ENCODE results near the gene NR1H4.

NR1H4 gene

DNA sequence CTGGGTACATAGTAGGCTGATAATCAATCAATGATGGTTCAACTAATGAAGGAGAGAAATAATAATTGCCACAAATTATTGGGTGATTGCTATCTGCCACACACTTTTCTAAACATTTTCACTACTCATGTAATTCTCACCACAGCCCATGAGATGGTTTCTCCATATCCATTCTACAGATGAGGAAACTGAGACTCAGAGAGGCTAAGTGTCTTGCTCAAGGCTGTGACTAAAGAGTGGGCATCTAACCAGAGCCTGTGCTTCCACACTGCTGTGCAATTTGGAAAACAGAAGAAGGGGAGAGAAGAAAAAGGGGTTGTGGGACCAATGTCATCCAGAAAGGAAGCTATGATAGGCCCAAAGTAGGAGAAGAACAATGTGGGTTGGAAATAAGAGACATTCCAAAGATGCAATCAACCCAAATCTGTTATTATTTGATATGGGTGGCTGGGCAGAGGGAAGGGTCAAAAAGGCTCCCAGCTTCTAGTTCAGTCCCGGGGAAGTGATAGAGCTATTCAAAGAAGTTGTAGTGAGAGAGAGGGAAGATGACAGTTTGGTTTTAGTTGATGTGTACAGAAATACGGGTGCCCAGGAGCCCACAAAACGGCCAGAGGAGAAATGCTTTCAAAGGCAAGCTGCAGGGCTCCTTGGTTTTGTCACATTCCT is 483 bp upstream of the NR1H4 start:
- Histone ChIP-seq H3K4me3 (ENCODE audit: low read depth, low read length) (no peak overlapping the region), H3K9me3 (ENCODE audit: control insufficient read depth, insufficient read depth, low read length) (no peaks in the 10 kb centered on the region), H3K27me3 (ENCODE audit: control insufficient read depth, insufficient read depth, low read length) (no peaks in the 10 kb centered on the region), H3K4me1 (ENCODE audit: control insufficient read depth, insufficient read depth, low read length) (peaks cover 2% of the 10 kb centered on the region), H3K36me3 (ENCODE audit: control insufficient read depth, insufficient read depth, low read length) (no peaks in the 10 kb centered on the region), H3K9ac (ENCODE audit: low read depth, low read length) (no peak overlapping the region)

- H3K9ac ChIP-seq (ENCODE audit: low read depth, low read length) = no peak overlapping the region
- peaks cover 2% of the 10 kb centered on the region for H3K4me1 ChIP-seq (ENCODE audit: control insufficient read depth, insufficient read depth, low read length)
- no peaks in the 10 kb centered on the region for H3K27me3 ChIP-seq (ENCODE audit: control insufficient read depth, insufficient read depth, low read length)
- H3K36me3 ChIP-seq (ENCODE audit: control insufficient read depth, insufficient read depth, low read length) = no peaks in the 10 kb centered on the region
- H3K4me3 ChIP-seq (ENCODE audit: low read depth, low read length) = no peak overlapping the region
- H3K9me3 ChIP-seq (ENCODE audit: control insufficient read depth, insufficient read depth, low read length) = no peaks in the 10 kb centered on the region
Observed at GRCh38 chr12:100474617-100475016, 951 bp downstream of the NR1H4 start.

GRCh38 chr12:100476013-100476751 is 2.5 kb downstream of the NR1H4 start:
- H3K36me3 ChIP-seq (ENCODE audit: control insufficient read depth, insufficient read depth, low read length) = no peaks in the 10 kb centered on the region
- no peak overlapping the region for H3K4me3 ChIP-seq (ENCODE audit: low read depth, low read length)
- H3K27me3 ChIP-seq (ENCODE audit: control insufficient read depth, insufficient read depth, low read length) = no peaks in the 10 kb centered on the region
- H3K4me1 ChIP-seq (ENCODE audit: control insufficient read depth, insufficient read depth, low read length) = no peaks in the 10 kb centered on the region
- H3K9me3 ChIP-seq (ENCODE audit: control insufficient read depth, insufficient read depth, low read length) = no peaks in the 10 kb centered on the region
- no peak overlapping the region for H3K9ac ChIP-seq (ENCODE audit: low read depth, low read length)

GRCh38 chr12:100481021-100481420 is 7.4 kb downstream of the NR1H4 start:
- Histone ChIP-seq H3K4me3 (ENCODE audit: low read depth, low read length) (no peak overlapping the region), H3K36me3 (ENCODE audit: control insufficient read depth, insufficient read depth, low read length) (no peaks in the 10 kb centered on the region), H3K9me3 (ENCODE audit: control insufficient read depth, insufficient read depth, low read length) (no peaks in the 10 kb centered on the region), H3K9ac (ENCODE audit: low read depth, low read length) (no peak overlapping the region), H3K27me3 (ENCODE audit: control insufficient read depth, insufficient read depth, low read length) (no peaks in the 10 kb centered on the region), H3K4me1 (ENCODE audit: control insufficient read depth, insufficient read depth, low read length) (peaks cover 2% of the 10 kb centered on the region)

DNA sequence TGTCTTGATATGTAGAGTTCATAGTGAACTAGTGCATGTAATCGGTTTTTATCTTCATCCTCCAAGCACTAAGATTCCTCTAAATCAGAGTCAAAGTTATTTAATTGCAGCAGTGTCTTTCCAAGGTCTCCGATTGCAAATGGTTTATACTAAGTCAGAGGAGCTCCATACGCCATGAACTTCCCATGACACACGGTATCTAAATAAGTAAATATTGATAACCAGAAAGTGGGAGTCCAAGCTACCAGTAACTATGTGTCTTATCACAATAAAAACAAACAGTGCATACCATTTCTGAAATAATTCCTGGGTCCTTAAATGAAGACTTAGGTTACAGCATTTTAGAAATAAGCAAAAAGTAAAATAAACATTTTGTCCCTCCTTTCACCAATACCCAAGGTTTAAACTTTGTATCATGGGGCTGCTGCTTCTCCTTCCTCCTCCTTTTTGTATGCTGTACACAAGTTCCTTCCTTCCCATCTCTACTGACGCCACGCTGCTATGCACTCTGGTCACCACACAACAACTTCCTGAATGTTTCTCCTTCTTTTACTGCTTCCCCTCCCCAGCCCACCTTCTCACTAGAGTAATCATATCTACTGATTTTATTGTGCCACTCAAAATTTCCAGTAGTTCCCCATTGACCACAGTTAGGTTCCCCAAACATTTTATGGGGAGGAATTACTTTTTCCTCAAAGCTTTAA is 10.7 kb downstream of the NR1H4 start:
- H3K27me3 ChIP-seq (ENCODE audit: control insufficient read depth, insufficient read depth, low read length) = no peaks in the 10 kb centered on the region
- no peak overlapping the region for H3K4me3 ChIP-seq (ENCODE audit: low read depth, low read length)
- H3K9me3 ChIP-seq (ENCODE audit: control insufficient read depth, insufficient read depth, low read length) = no peaks in the 10 kb centered on the region
- no peak overlapping the region for H3K9ac ChIP-seq (ENCODE audit: low read depth, low read length)
- H3K4me1 ChIP-seq (ENCODE audit: control insufficient read depth, insufficient read depth, low read length) = peaks cover 2% of the 10 kb centered on the region
- H3K36me3 ChIP-seq (ENCODE audit: control insufficient read depth, insufficient read depth, low read length) = no peaks in the 10 kb centered on the region

DNA sequence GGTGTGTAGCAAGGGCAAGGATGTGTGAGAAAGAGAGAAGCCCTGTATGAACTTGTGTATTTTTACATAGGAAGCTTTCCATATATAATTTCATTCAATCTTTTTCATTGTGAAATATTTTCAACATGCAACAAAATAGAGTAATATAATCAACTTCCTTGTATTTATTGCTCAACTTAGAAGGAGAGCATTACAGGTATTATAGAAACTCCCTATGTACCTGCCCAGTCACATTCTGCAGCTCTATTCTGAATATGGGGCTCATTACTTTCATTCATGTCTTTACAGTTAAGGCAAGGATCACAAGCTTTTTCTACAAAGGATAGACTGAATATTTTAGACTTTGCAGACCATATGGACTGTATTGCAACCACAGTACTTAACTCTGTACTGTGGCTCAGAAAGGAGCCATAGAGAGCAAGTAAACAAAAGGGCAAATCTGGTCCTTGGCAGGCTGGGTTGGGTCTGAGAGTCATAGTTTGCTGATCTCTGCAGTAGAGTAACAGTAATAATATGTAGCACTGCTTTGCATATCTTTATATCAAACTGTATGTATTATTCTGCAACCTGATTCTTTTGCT is 11.3 kb downstream of the NR1H4 start:
- H3K27me3 ChIP-seq (ENCODE audit: control insufficient read depth, insufficient read depth, low read length) = no peaks in the 10 kb centered on the region
- no peak overlapping the region for H3K9ac ChIP-seq (ENCODE audit: low read depth, low read length)
- no peaks in the 10 kb centered on the region for H3K36me3 ChIP-seq (ENCODE audit: control insufficient read depth, insufficient read depth, low read length)
- no peaks in the 10 kb centered on the region for H3K9me3 ChIP-seq (ENCODE audit: control insufficient read depth, insufficient read depth, low read length)
- H3K4me3 ChIP-seq (ENCODE audit: low read depth, low read length) = no peak overlapping the region
- H3K4me1 ChIP-seq (ENCODE audit: control insufficient read depth, insufficient read depth, low read length) = peaks cover 2% of the 10 kb centered on the region

DNA sequence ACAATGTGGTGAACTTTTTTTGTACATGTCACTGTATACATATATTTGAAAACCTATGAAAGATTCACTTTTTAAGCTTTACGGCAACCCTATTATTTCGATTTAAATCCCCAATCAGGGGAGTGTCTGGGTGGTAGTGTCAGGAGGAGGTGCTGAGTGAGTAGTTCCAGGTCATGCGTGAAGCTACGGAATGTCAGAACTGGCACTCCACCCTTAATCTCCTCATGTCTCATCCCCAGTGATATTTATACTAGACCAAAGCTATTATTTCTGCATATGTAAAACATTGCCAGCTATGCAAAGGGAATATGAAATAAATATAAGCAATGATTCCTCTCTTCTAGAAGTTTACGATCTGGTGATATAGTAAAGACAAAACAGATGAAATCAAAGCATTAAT is 12.3 kb downstream of the NR1H4 start:
- H3K4me1 ChIP-seq (ENCODE audit: control insufficient read depth, insufficient read depth, low read length) = peaks cover 2% of the 10 kb centered on the region
- no peak overlapping the region for H3K4me3 ChIP-seq (ENCODE audit: low read depth, low read length)
- no peak overlapping the region for H3K9ac ChIP-seq (ENCODE audit: low read depth, low read length)
- no peaks in the 10 kb centered on the region for H3K9me3 ChIP-seq (ENCODE audit: control insufficient read depth, insufficient read depth, low read length)
- no peaks in the 10 kb centered on the region for H3K36me3 ChIP-seq (ENCODE audit: control insufficient read depth, insufficient read depth, low read length)
- H3K27me3 ChIP-seq (ENCODE audit: control insufficient read depth, insufficient read depth, low read length) = no peaks in the 10 kb centered on the region

GRCh38 chr12:100489251-100489820 is 15.7 kb downstream of the NR1H4 start:
- Histone ChIP-seq H3K9ac (ENCODE audit: low read depth, low read length) (no peak overlapping the region), H3K36me3 (ENCODE audit: control insufficient read depth, insufficient read depth, low read length) (no peaks in the 10 kb centered on the region), H3K9me3 (ENCODE audit: control insufficient read depth, insufficient read depth, low read length) (no peaks in the 10 kb centered on the region), H3K4me1 (ENCODE audit: control insufficient read depth, insufficient read depth, low read length) (no peaks in the 10 kb centered on the region), H3K4me3 (ENCODE audit: low read depth, low read length) (no peak overlapping the region), H3K27me3 (ENCODE audit: control insufficient read depth, insufficient read depth, low read length) (no peaks in the 10 kb centered on the region)

DNA sequence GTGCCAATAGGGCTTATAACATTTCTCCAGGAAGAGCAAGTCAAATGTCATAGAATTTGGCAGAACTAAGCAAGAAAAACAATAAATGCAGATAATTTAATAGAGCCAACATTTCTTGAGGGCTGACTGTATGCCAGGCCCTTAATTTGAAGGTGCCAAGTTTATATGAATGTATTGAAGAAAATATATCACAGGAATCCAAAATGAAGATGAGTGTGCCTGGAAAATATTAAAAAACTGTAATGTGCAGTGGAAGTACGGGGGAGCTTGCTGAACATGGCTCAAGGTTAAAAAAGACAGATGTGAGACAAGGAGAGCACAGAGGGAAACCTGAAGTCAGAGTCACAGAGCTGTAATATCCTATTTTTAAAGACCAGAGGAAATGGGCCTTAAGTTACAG is 16.4 kb downstream of the NR1H4 start:
- Histone ChIP-seq H3K9ac (ENCODE audit: low read depth, low read length) (no peak overlapping the region), H3K4me3 (ENCODE audit: low read depth, low read length) (no peak overlapping the region), H3K27me3 (ENCODE audit: control insufficient read depth, insufficient read depth, low read length) (no peaks in the 10 kb centered on the region), H3K9me3 (ENCODE audit: control insufficient read depth, insufficient read depth, low read length) (no peaks in the 10 kb centered on the region), H3K4me1 (ENCODE audit: control insufficient read depth, insufficient read depth, low read length) (no peaks in the 10 kb centered on the region), H3K36me3 (ENCODE audit: control insufficient read depth, insufficient read depth, low read length) (no peaks in the 10 kb centered on the region)

DNA sequence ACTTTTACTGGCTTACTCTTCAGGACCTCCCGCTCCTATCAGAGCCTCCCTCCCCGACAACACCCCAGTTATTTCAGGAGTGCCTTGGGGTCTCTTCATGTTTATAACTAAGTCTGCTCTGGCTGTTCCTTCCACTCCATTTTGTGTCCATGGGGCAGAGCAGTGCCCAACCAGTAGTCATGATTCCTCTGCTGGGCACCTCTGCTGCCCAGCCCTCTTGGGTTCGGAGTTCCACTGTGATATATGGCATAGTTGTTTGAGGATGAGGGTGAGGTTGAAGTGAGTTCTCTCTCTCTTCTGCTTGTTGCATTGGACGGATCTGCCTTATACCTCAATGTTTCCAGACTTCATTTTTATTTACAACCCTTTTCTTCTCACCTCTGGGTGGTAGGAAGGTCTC is 17.4 kb downstream of the NR1H4 start:
- Histone ChIP-seq H3K9ac (ENCODE audit: low read depth, low read length) (no peak overlapping the region), H3K4me3 (ENCODE audit: low read depth, low read length) (no peak overlapping the region), H3K27me3 (ENCODE audit: control insufficient read depth, insufficient read depth, low read length) (no peaks in the 10 kb centered on the region), H3K36me3 (ENCODE audit: control insufficient read depth, insufficient read depth, low read length) (no peaks in the 10 kb centered on the region), H3K4me1 (ENCODE audit: control insufficient read depth, insufficient read depth, low read length) (no peaks in the 10 kb centered on the region), H3K9me3 (ENCODE audit: control insufficient read depth, insufficient read depth, low read length) (no peaks in the 10 kb centered on the region)

DNA sequence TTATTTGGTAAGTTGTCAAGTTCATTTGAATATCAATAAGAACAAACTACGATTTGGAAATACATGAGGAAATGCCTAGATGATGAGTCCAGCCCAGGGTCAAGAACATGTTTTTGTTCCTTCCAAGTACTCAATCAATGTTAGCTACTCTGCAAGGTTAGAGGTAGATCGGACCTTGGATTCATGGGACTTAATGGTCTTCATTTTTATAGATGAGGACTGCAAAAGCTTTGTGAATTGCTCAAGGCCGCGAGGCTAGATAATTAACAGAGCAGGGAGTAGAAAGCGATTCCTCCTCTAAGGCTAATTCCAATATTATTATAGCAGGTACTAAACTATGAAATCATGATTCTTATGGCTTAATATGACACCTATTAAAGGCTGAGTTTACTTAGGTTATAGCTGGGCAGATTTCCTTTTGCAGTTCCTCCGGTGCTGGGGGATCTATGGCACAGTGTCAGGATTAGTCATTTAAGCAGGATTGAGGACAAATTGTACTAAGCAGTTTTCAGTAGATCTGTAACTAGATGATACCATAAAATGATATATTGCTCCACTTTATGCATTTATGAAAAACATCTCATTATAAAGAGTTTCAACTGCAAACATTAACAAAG is 19.8 kb downstream of the NR1H4 start:
- Histone ChIP-seq H3K27me3 (ENCODE audit: control insufficient read depth, insufficient read depth, low read length) (no peaks in the 10 kb centered on the region), H3K4me1 (ENCODE audit: control insufficient read depth, insufficient read depth, low read length) (no peaks in the 10 kb centered on the region), H3K9me3 (ENCODE audit: control insufficient read depth, insufficient read depth, low read length) (no peaks in the 10 kb centered on the region), H3K4me3 (ENCODE audit: low read depth, low read length) (no peak overlapping the region), H3K36me3 (ENCODE audit: control insufficient read depth, insufficient read depth, low read length) (no peaks in the 10 kb centered on the region), H3K9ac (ENCODE audit: low read depth, low read length) (no peak overlapping the region)
